HCT116 (cell line): Measurements from ENCODE around the gene ZNF469. TPM values are rescaled to one million over a fixed set of nuclear protein-coding genes. Genes with fewer than 3 reads are reported as not detected.

ENCODE experiments used
- ATAC-seq: fragments of 200-7000 bp; cut with Tn5 transposase; 2 replicates; pipeline ENCODE4 v1.9.1; 2020; ENCODE audit warnings: mild to moderate bottlenecking, moderate library complexity
- BruUV-seq: library from RNA; stranded (reverse); fragments of 400-500 nt; replicated peaks from 2 replicates; lab custom pipeline; 2021; lab: Mats Ljungman, UMichigan
- CTCF ChIA-PET: fragments of 300-600 bp; sonication (Branson Sonifier 250); formaldehyde crosslinking; loops from one replicate; lab custom pipeline; 2021; ENCODE audit warnings: antibody characterized with exemption; lab: Charles Lee
- POLR2A ChIA-PET: fragments of 300-600, 350-600 bp; sonication (Branson Sonifier 250); formaldehyde crosslinking; loops from one replicate; lab custom pipeline; 2021; ENCODE audit warnings: antibody characterized with exemption; lab: Charles Lee
- RAD21 ChIA-PET, 2 experiments: fragments of 300-600 bp; sonication (Branson Sonifier 250); formaldehyde crosslinking; loops; one replicate each; lab custom pipeline; 2023; ENCODE audit warnings: low total read pairs in 2 of 2; ENCODE audit not compliant: uncharacterized antibody in 2 of 2, unreplicated experiment in 2 of 2, low non-redundant PET in 1 of 2; lab: Charles Lee
- DNase-seq: peaks from one replicate; pipeline ENCODE4 v3.0.0-alpha.2; 2010; ENCODE audit warnings: low read depth, low spot score
- H2AFZ ChIP-seq: fragments of 200-600 bp; shearing (Covaris generic), sonication (generic); 2 replicates; pipeline ENCODE4 v1.6.1; 2017; ENCODE audit warnings: low read depth, mixed run types, mixed read lengths, antibody characterized with exemption, low read length; ENCODE audit not compliant: poor library complexity, severe bottlenecking
- H3K27ac ChIP-seq: 2 replicates; pipeline ENCODE4 v1.5.1; 2012; ENCODE audit warnings: low read depth, low read length
- H3K27me3 ChIP-seq: fragments of 200-600 bp; sonication (generic); 2 replicates; pipeline ENCODE4 v1.6.1; 2016; ENCODE audit warnings: mixed run types, low read length, mixed read lengths; ENCODE audit not compliant: insufficient read depth
- H3K36me3 ChIP-seq, 2 experiments: fragments of 200-500 bp in 1 of 2; fragments of 200-600 bp in 1 of 2; sonication (Bioruptor generic) in 1 of 2; sonication (generic) in 1 of 2; 2 replicates each; pipeline versions ENCODE4 v1.5.1 to v1.6.1; 2014 to 2016; ENCODE audit warnings: low read length in 2 of 2, inconsistent platforms in 1 of 2, mixed read lengths in 1 of 2, mixed run types in 1 of 2; ENCODE audit not compliant: insufficient read depth in 2 of 2, control insufficient read depth in 1 of 2
- H3K4me1 ChIP-seq, 2 experiments: fragments of 200-600 bp in 1 of 2; sonication (generic) in 1 of 2; 2 replicates each; pipeline versions ENCODE4 v1.5.1 to v1.6.1; 2012 to 2017; ENCODE audit warnings: low read length in 2 of 2, inconsistent platforms in 1 of 2, mild to moderate bottlenecking in 1 of 2, mixed read lengths in 1 of 2, mixed run types in 1 of 2, moderate library complexity in 1 of 2; ENCODE audit not compliant: insufficient read depth in 2 of 2, control insufficient read depth in 1 of 2
- H3K4me2 ChIP-seq: fragments of 200-600 bp; sonication (generic); 2 replicates; pipeline ENCODE4 v1.6.1; 2017; ENCODE audit warnings: mixed run types, low read length, mixed read lengths
- H3K4me3 ChIP-seq, 2 experiments: fragments of 200-600 bp in 1 of 2; sonication (generic) in 1 of 2; replicated peaks in 1 of 2; 2 replicates each; pipeline ENCODE4 v1.5.1; 2011 to 2016; ENCODE audit warnings: low read length in 2 of 2, control low read depth in 1 of 2, low read depth in 1 of 2, mild to moderate bottlenecking in 1 of 2, mixed read lengths in 1 of 2, mixed run types in 1 of 2
- H3K79me2 ChIP-seq: fragments of 200-600 bp; sonication (generic); 2 replicates; pipeline ENCODE4 v1.6.1; 2017; ENCODE audit warnings: mild to moderate bottlenecking, mixed run types, low read length, moderate library complexity, mixed read lengths; ENCODE audit not compliant: insufficient read depth
- H3K9ac ChIP-seq: fragments of 200-600 bp; sonication (generic); 2 replicates; pipeline ENCODE4 v1.6.1; 2016; ENCODE audit warnings: low read length, mixed read lengths
- H3K9me2 ChIP-seq: fragments of 200-600 bp; sonication (generic), shearing (Covaris generic); 2 replicates; pipeline ENCODE4 v1.6.1; 2017; ENCODE audit warnings: mixed run types, mild to moderate bottlenecking, moderate library complexity; ENCODE audit not compliant: insufficient read depth
- H3K9me3 ChIP-seq, 2 experiments: fragments of 200-500 bp in 1 of 2; fragments of 200-600 bp in 1 of 2; sonication (Bioruptor generic) in 1 of 2; sonication (generic) in 1 of 2; 2 replicates each; pipeline ENCODE4 v1.6.1; 2014 to 2017; ENCODE audit warnings: low read length in 2 of 2, mixed read lengths in 2 of 2, inconsistent platforms in 1 of 2, low read depth in 1 of 2, mild to moderate bottlenecking in 1 of 2, mixed run types in 1 of 2, moderate library complexity in 1 of 2; ENCODE audit not compliant: control insufficient read depth in 1 of 2, insufficient read depth in 1 of 2
- H4K20me1 ChIP-seq: fragments of 200-600 bp; sonication (generic), shearing (Covaris generic); 2 replicates; pipeline ENCODE4 v1.6.1; 2017; ENCODE audit warnings: mixed run types, mild to moderate bottlenecking, moderate library complexity; ENCODE audit not compliant: insufficient read depth
- EGR1 ChIP-seq: IDR thresholded peaks from 2 replicates; pipeline ENCODE4 v1.6.1; 2012; ENCODE audit warnings: low read depth
- ELF1 ChIP-seq: IDR thresholded peaks from 2 replicates; pipeline ENCODE4 v1.6.1; 2012; ENCODE audit warnings: low read depth, borderline replicate concordance
- EZH2 ChIP-seq: fragments of 200-600 bp; sonication (generic); IDR thresholded peaks from 2 replicates; pipeline ENCODE4 v1.6.1; 2017; ENCODE audit warnings: antibody characterized with exemption, mixed run types
- EZH2phosphoT487 ChIP-seq: fragments of 200-600 bp; IDR thresholded peaks from 2 replicates; pipeline ENCODE4 v1.6.1; 2018; ENCODE audit warnings: antibody characterized with exemption, borderline replicate concordance
- FOSL1 ChIP-seq: IDR thresholded peaks from 2 replicates; pipeline ENCODE4 v1.6.1; 2012; ENCODE audit warnings: low read depth
- JUND ChIP-seq: IDR thresholded peaks from 2 replicates; pipeline ENCODE4 v1.6.1; 2012
- POLR2A ChIP-seq: IDR thresholded peaks from 2 replicates; pipeline ENCODE4 v1.7.0; 2011; ENCODE audit warnings: borderline replicate concordance; ENCODE audit not compliant: insufficient read depth, insufficient read length; ENCODE audit errors: extremely low read depth
- POLR2AphosphoS5 ChIP-seq: IDR thresholded peaks from 2 replicates; pipeline ENCODE4 v1.6.1; 2011; ENCODE audit warnings: mild to moderate bottlenecking, low read depth, low read length, moderate library complexity
- RAD21 ChIP-seq: IDR thresholded peaks from 2 replicates; pipeline ENCODE4 v1.6.1; 2012; ENCODE audit warnings: low read depth, mild to moderate bottlenecking
- SIN3A ChIP-seq: IDR thresholded peaks from 2 replicates; pipeline ENCODE4 v1.6.1; 2012; ENCODE audit warnings: low read depth
- SRF ChIP-seq: IDR thresholded peaks from 2 replicates; pipeline ENCODE4 v1.6.1; 2012; ENCODE audit warnings: low read depth
- TCF7L2 ChIP-seq: IDR thresholded peaks from 2 replicates; pipeline ENCODE4 v1.7.0; 2011; ENCODE audit warnings: borderline replicate concordance, inconsistent platforms; ENCODE audit not compliant: insufficient read depth, insufficient read length; ENCODE audit errors: extremely low read depth
- ZFX ChIP-seq: fragments of 450-650 bp; IDR thresholded peaks from 2 replicates; pipeline ENCODE4 v1.6.1; 2017
- intact Hi-C: fragments of 100-400 bp; cut with micrococcal nuclease; formaldehyde crosslinking; loops from 2 replicates; pipeline ENCODE4 v1.10.0; 2022
- total RNA-seq: library from RNA; stranded (reverse); gene quantifications from one replicate; pipeline ENCODE4 v1.2.1, GENCODE V29; 2021; ENCODE audit not compliant: unreplicated experiment
- TF ChIP-seq, protein P1 (sequence below): IDR thresholded peaks from 2 replicates; pipeline ENCODE4 v1.6.1; 2012
- TF ChIP-seq, protein P2 (sequence below): IDR thresholded peaks from 2 replicates; pipeline ENCODE4 v1.6.1; 2012; ENCODE audit warnings: low read depth

The ZNF469 gene
- total RNA-seq, 1 experiment from 2014 or later = 5.9 TPM

DNA sequence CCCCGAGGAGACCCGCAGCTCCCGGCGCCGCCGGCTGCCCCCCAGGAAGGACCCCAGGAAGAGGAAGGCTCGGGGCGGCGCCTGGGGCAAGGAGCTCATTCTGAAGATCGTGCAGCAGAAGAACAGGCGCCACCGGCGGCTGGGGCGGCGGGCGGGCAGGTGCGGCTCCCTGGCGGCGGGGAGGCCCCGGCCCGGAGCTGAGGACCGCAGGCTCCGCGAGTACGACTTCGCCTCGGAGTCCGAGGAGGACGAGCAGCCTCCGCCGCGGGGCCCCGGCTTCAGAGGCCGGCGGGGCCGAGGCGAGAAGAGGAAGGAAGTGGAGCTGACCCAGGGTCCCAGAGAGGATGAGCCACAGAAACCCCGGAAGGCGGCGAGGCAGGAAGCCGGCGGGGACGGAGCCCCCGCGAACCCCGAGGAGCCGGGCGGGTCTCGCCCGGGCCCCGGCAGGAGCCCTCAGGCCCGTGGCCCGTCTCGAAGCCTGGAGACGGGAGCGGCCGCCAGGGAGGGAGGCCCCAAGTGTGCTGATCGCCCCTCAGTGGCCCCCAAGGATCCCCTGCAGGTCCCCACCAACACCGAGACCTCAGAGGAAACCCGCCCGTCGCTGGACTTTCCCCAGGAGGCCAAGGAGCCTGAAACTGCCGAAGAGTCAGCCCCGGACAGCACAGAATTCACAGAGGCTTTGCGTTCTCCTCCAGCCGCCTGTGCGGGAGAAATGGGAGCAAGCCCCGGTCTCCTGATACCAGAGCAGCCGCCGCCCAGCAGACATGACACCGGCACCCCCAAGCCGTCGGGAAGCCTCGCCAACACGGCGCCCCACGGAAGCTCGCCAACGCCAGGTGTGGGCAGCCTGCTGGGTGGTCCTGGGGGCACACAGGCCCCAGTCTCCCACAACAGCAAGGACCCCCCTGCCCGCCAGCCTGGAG, 48.0 kb downstream of the ZNF469 start:
- no peaks in the 10 kb centered on the region for H3K36me3 ChIP-seq
- no peaks in the 10 kb centered on the region for H3K79me2 ChIP-seq
- no peak overlapping the region for H3K4me2 ChIP-seq
- DNase-seq (no peak), ATAC-seq (no peak)
- TF ChIP-seq FOSL1 (no peak), ELF1 (no peak), POLR2AphosphoS5 (peak; percentile 7; the same call in 1 of the 2 replicates), POLR2A (no peak)
- TF ChIP-seq, protein P1, sequence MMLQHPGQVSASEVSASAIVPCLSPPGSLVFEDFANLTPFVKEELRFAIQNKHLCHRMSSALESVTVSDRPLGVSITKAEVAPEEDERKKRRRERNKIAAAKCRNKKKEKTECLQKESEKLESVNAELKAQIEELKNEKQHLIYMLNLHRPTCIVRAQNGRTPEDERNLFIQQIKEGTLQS = no peak
- H4K20me1 ChIP-seq = no peaks in the 10 kb centered on the region
- no peak overlapping the region for H3K9ac ChIP-seq
- no peaks in the 10 kb centered on the region for H3K27me3 ChIP-seq
- POLR2A ChIA-PET = no interaction called here
- RAD21 ChIA-PET = no interaction called here
- H3K4me1 ChIP-seq = no peaks in the 10 kb centered on the region
- no peak overlapping the region for H3K27ac ChIP-seq
- H3K4me3 ChIP-seq = no peak overlapping the region
- no TSS peak for BruUV-seq
- intact Hi-C loops = no loop called here
- H3K9me3 ChIP-seq = no peaks in the 10 kb centered on the region
- CTCF ChIA-PET = no interaction called here
- H3K9me2 ChIP-seq = no peaks in the 10 kb centered on the region
- no peak overlapping the region for H2AFZ ChIP-seq

DNA sequence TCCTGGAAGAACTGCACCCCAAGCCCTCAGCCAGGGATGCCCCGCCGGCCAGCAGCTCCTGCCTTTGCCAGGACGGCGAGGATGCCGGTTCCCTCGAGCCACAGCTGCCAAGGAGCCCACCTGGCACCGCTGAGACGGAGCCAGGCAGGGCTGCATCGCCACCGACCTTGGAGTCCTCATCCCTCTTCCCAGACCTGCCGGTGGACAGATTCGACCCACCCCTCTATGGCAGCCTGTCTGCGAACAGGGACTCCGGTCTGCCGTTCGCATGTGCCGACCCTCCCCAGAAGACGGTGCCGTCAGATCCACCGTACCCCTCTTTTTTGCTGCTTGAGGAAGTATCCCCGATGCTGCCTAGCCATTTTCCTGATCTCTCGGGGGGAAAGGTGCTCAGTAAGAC, 48.9 kb downstream of the ZNF469 start:
- intact Hi-C loops = no loop called here
- H3K27me3 ChIP-seq = no peaks in the 10 kb centered on the region
- H3K9ac ChIP-seq = no peak overlapping the region
- H3K27ac ChIP-seq = no peak overlapping the region
- no peaks in the 10 kb centered on the region for H3K4me1 ChIP-seq
- no peaks in the 10 kb centered on the region for H3K9me3 ChIP-seq
- no peak overlapping the region for H3K4me2 ChIP-seq
- ChIA-PET RAD21 (no interaction called here), POLR2A (no interaction called here), CTCF (no interaction called here)
- H4K20me1 ChIP-seq = no peaks in the 10 kb centered on the region
- BruUV-seq = no TSS peak
- no peaks in the 10 kb centered on the region for H3K36me3 ChIP-seq
- H3K9me2 ChIP-seq = no peaks in the 10 kb centered on the region
- no peak overlapping the region for H2AFZ ChIP-seq
- H3K79me2 ChIP-seq = no peaks in the 10 kb centered on the region
- no peak overlapping the region for H3K4me3 ChIP-seq
- ATAC-seq (no peak), DNase-seq (no peak)
- TF ChIP-seq SIN3A (no peak), ZFX (no peak), SRF (no peak), EGR1 (no peak), TCF7L2 (no peak), RAD21 (no peak), JUND (no peak), FOSL1 (no peak), POLR2AphosphoS5 (no peak), EZH2 (no peak), EZH2phosphoT487 (no peak)
- TF ChIP-seq, protein P2, sequence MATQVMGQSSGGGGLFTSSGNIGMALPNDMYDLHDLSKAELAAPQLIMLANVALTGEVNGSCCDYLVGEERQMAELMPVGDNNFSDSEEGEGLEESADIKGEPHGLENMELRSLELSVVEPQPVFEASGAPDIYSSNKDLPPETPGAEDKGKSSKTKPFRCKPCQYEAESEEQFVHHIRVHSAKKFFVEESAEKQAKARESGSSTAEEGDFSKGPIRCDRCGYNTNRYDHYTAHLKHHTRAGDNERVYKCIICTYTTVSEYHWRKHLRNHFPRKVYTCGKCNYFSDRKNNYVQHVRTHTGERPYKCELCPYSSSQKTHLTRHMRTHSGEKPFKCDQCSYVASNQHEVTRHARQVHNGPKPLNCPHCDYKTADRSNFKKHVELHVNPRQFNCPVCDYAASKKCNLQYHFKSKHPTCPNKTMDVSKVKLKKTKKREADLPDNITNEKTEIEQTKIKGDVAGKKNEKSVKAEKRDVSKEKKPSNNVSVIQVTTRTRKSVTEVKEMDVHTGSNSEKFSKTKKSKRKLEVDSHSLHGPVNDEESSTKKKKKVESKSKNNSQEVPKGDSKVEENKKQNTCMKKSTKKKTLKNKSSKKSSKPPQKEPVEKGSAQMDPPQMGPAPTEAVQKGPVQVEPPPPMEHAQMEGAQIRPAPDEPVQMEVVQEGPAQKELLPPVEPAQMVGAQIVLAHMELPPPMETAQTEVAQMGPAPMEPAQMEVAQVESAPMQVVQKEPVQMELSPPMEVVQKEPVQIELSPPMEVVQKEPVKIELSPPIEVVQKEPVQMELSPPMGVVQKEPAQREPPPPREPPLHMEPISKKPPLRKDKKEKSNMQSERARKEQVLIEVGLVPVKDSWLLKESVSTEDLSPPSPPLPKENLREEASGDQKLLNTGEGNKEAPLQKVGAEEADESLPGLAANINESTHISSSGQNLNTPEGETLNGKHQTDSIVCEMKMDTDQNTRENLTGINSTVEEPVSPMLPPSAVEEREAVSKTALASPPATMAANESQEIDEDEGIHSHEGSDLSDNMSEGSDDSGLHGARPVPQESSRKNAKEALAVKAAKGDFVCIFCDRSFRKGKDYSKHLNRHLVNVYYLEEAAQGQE = no peak
- TF ChIP-seq, protein P1 = no peak
